ENCODE results near the gene RAB3A. TPM values are rescaled to one million over a fixed set of nuclear protein-coding genes. Genes with fewer than 3 reads are reported as not detected.
A peak's percentile ranks its signal among the peaks of the same experiment; 100 is the strongest.

RAB3A gene
- total RNA-seq, 2 donors from 2014 or later = 3.5 to 4.2 TPM

DNA sequence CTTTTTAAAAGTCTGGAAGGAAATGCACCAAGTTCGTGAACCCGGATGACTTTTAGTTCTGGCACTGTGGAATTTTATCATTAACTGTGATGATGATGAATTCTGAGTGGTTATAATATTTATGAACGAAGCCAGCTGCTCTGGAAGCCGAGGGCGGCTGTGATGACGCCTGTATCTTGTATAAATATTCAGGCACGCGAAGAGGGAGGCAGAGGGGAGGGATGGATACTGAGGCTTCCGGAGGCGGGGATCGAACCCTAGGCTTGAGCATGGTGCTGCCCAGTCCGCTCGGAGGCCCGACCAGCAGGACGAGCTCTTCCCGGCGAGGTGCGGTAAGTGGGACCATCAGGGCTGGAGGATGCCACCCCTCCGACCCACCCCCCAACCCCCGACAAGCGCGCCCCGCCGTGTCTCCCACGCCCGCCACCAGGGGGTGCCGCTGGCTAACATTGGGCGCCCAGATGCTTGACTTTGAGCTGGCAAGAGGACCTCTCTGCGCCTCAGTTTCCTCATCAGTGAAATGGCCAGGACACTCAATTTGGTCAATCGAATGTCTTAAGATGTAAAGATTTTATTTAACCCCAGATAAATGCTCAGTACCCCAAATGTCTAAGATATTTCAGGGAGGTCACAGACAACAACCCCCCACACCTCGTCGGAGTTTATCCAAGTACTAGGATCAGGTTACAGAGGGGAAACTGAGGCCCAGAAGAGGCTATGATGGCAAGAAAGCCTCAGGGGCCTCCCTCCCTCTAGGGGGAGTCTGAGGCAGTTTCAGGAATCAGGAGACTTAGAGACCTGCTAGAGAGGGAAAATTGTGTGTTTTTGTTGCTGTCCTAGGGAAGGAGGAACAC lies 4.5 kb upstream of the RAB3A start:
- H3K36me3 ChIP-seq = no peaks in the 10 kb centered on the region
- intact Hi-C loops (cut with DNase I) = loop anchor here (5.0 to 10.0 kb wide), 2 partner anchors 44 to 206 kb away; partner anchors contain the start of gene SSBP4

DNA sequence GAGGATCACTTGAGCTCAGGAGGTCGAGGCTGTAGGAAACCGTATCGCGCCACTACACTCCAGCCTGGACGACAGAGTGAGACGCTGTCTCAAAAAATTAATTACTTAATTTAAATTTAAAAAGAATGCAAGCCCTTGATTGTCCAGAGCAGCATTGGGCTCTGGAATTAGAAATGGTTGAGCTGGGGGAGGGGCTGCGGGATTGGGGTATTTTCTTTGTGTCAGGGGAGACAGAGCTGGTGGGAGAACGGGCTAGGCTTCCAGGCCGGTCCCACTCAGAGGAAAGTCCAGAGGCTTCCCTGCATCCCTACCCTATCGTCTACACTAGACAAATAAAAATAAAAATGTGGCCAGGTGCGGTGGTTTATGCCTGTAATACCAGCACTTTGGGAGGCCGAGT lies 2.2 kb upstream of the RAB3A start:
- TF ChIP-seq, protein P1, sequence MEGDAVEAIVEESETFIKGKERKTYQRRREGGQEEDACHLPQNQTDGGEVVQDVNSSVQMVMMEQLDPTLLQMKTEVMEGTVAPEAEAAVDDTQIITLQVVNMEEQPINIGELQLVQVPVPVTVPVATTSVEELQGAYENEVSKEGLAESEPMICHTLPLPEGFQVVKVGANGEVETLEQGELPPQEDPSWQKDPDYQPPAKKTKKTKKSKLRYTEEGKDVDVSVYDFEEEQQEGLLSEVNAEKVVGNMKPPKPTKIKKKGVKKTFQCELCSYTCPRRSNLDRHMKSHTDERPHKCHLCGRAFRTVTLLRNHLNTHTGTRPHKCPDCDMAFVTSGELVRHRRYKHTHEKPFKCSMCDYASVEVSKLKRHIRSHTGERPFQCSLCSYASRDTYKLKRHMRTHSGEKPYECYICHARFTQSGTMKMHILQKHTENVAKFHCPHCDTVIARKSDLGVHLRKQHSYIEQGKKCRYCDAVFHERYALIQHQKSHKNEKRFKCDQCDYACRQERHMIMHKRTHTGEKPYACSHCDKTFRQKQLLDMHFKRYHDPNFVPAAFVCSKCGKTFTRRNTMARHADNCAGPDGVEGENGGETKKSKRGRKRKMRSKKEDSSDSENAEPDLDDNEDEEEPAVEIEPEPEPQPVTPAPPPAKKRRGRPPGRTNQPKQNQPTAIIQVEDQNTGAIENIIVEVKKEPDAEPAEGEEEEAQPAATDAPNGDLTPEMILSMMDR (IDR thresholded peaks at IDR 0.05) = no peak
- Histone ChIP-seq H3K27me3 (no peaks in the 10 kb centered on the region), H3K4me3 (no peak overlapping the region), H3K36me3 (no peaks in the 10 kb centered on the region), H3K27ac (no peak overlapping the region), H3K9ac (ENCODE audit: low read depth in 2 of 2, low read length in 2 of 2) (no peak overlapping the region), H3K4me1 (peaks cover 5% of the 10 kb centered on the region), H3K9me3 (no peaks in the 10 kb centered on the region)
- no peak for DNase-seq
- intact Hi-C loops (cut with DNase I) = loop anchor here (5.0 to 10.0 kb wide), 2 partner anchors 46 to 209 kb away; partner anchors contain the start of gene SSBP4

More for the DNA sequence above, 4.5 kb upstream of the RAB3A start:
- Histone ChIP-seq H3K9ac (ENCODE audit: low read depth in 2 of 2, low read length in 2 of 2) (no peak overlapping the region), H3K9me3 (no peaks in the 10 kb centered on the region), H3K4me1 (no peaks in the 10 kb centered on the region), H3K27me3 (no peaks in the 10 kb centered on the region), H3K4me3 (no peak overlapping the region), H3K27ac (no peak overlapping the region)
- TF ChIP-seq, protein P1 (IDR thresholded peaks at IDR 0.05) = peak; percentile 80
- DNase-seq = peak; percentile 48

DNA sequence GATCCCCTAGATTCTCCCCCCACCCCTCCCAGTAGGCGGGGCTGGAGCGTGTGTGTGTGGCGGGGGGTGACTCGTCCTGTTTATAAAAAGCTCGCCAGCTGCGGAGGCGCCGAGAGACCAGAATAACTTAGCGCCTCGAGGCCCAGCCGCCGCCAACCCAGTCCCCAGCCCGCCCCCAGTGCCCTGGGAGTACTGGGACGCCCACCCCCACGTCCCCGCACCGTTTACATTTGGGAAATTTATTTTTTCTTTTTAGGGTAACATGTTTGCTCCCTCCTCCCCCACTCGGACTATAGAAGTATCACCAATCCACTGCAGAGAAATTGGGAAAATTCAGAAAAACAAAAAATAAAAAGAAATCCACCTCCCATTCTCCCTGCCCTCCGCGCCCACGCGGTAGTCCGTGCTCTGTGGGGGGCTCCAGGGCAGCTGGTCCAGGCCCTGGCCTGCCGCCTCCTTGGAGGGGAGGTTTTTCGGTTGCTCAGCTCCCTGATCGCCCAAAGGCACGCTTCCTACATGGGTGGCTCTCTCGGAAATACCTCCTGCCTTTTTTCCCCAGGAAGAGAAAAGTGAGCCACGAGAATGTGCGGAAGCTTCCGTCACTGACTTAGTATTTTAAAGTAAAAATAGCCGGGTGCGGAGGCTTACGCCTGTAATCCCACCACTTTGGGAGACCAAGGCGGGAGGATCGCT lies 1.5 kb upstream of the RAB3A start:
- peak; percentile 80 for DNase-seq
- H3K36me3 ChIP-seq = no peaks in the 10 kb centered on the region
- H3K9ac ChIP-seq (ENCODE audit: low read depth in 2 of 2, low read length in 2 of 2) = peak overlapping the region; percentile 77 to 83
- H3K9me3 ChIP-seq = no peaks in the 10 kb centered on the region
- peaks cover 5% of the 10 kb centered on the region for H3K4me1 ChIP-seq
- H3K27ac ChIP-seq = peak overlapping the region; percentile 92
- no peaks in the 10 kb centered on the region for H3K27me3 ChIP-seq
- H3K4me3 ChIP-seq = peak overlapping the region; percentile 53
- TF ChIP-seq, protein P1 (IDR thresholded peaks at IDR 0.05) = no peak
- intact Hi-C loops (cut with DNase I) = loop anchor here (5.0 to 10.0 kb wide), 2 partner anchors 47 to 209 kb away; partner anchors contain the start of gene SSBP4

DNA sequence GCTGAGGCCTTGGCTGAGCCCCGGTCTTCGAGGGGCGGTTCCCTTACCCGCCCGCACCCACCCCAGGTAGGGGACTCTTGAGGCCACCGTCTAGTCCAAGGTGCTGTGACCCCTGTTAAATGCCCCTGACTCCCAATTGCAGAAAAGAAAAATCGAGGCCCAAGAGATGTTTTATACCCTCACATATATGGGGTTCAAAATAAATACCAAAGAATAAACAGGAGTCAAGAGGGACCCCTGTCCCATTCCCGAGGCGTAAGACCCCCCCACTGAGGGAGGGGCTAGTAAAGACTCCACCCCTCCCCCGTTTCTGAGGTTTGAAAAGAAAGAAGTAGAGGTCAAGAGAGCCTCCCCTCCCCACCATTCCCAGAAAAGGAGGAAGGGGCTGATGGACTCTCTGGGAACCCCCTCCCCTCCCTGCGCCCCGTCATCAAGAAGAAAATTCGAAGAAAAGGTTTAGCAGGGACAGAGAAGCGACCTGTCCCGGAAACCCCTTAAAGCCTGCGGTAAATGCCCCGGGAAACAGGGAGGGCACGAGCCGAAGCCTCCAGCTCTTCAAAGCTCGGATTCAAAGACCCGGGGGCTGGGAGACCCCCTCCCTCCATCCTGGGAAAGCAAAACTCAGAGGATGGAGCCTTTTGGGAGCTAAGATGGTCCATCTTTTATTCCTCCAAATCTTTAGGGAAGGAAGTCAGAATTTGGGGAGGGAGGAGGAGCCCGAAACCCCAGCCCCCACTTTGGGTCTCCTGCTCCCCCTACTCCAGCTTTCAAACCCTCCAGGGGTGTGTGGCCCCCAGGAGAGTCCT lies 755 bp upstream of the RAB3A start:
- TF ChIP-seq, protein P1 (IDR thresholded peaks at IDR 0.05) = no peak
- H3K4me1 ChIP-seq = peaks cover 5% of the 10 kb centered on the region
- peak overlapping the region; percentile 77 to 83 for H3K9ac ChIP-seq (ENCODE audit: low read depth in 2 of 2, low read length in 2 of 2)
- no peaks in the 10 kb centered on the region for H3K9me3 ChIP-seq
- H3K27me3 ChIP-seq = no peaks in the 10 kb centered on the region
- DNase-seq = peak; percentile 75
- intact Hi-C loops (cut with DNase I) = loop anchor here (5.0 to 10.0 kb wide), 2 partner anchors 48 to 210 kb away; partner anchors contain the start of gene SSBP4
- H3K27ac ChIP-seq = peak overlapping the region; percentile 92
- no peaks in the 10 kb centered on the region for H3K36me3 ChIP-seq
- H3K4me3 ChIP-seq = peak overlapping the region; percentile 53
